Mononuclear cell (primary cell): ENCODE results near the gene RNF43. TPM values are rescaled to one million over a fixed set of nuclear protein-coding genes. Genes with fewer than 3 reads are reported as not detected.

Source experiments
- H3K27me3 ChIP-seq: 2 replicates; pipeline ENCODE4 v1.6.0; 2011; ENCODE audit warnings: low read length, control low read depth; ENCODE audit not compliant: insufficient read depth
- H3K4me1 ChIP-seq: 2 replicates; pipeline ENCODE4 v1.5.1; 2011; ENCODE audit warnings: mild to moderate bottlenecking, low read length, control low read depth; ENCODE audit not compliant: insufficient read depth
- H3K4me3 ChIP-seq: 2 replicates; pipeline ENCODE4 v1.5.1; 2011; ENCODE audit warnings: mild to moderate bottlenecking, low read length, moderate library complexity
- H3K9me3 ChIP-seq: 2 replicates; pipeline ENCODE4 v1.5.1; 2011; ENCODE audit warnings: low read depth, mild to moderate bottlenecking, control low read depth, low read length
- total RNA-seq: library from RNA; depleted of rRNA; stranded (reverse); fragments of >200 nt; gene quantifications from one replicate; pipeline ENCODE4 v1.2.3, GENCODE V29; 2012

Gene RNF43
- total RNA-seq, 1 donor, result 0.42 TPM

DNA sequence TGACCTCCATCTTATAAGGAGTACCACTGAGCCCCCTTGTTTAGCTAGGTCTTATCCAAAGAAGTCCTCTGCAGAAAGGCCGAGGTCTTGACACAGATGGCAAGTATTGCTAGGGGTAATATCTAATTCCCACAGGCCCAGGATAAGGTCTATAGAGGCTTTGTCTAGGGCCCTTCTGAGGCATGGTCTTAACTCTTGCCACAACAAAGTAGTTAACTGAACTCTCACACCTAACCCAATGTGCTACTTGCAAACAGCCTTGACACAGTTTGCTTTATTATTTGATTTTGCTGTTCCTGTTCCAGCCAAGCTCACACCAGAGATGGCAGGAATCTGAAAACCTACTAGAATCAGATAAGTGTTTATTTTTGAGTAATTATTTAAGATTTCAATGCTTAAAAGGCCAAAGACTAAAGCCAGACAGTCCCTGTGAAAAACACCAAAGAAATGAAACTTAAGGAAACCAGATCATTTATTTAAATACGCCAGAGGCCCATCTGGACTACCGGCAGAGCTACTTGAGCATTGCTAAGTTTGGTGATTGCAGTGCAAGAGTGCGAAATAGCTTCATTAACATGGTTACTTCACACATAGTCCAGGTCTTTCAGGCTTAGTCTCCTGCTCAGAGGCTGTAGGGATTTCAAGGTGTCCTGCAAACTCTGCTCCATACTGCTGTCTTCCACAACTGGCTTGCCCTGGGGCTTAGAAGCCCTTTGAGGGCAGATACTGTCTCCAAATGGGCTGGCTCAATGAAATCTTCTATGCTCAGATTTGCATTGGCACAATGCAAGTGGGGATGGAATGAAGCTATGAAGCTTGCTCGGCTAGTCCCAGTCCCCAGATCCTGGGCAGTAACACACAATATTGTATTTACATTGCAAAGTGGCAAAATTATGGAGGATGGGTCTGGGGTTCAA, 36.9 kb downstream of the RNF43 start:
- Histone ChIP-seq H3K4me3 (no peak overlapping the region), H3K4me1 (peaks cover 47% of the 10 kb centered on the region), H3K9me3 (no peaks in the 10 kb centered on the region), H3K27me3 (no peaks in the 10 kb centered on the region)

DNA sequence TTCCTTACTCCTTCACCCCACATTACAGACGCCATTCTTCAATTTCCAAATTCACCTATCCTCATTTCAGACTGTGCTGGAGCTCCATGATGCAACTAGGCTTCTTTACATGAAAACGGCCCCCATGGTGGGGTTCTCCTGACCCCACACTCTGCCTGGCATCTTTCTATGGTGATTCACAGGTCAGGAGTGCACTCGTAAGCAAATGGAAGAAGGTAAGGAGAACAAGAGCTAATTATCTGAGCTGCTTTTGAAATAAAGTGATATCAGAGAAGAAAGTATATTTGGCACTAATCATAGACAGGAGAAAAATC, 37.9 kb downstream of the RNF43 start:
- Histone ChIP-seq H3K4me1 (peaks cover 53% of the 10 kb centered on the region), H3K9me3 (no peaks in the 10 kb centered on the region), H3K4me3 (no peak overlapping the region), H3K27me3 (no peaks in the 10 kb centered on the region)

DNA sequence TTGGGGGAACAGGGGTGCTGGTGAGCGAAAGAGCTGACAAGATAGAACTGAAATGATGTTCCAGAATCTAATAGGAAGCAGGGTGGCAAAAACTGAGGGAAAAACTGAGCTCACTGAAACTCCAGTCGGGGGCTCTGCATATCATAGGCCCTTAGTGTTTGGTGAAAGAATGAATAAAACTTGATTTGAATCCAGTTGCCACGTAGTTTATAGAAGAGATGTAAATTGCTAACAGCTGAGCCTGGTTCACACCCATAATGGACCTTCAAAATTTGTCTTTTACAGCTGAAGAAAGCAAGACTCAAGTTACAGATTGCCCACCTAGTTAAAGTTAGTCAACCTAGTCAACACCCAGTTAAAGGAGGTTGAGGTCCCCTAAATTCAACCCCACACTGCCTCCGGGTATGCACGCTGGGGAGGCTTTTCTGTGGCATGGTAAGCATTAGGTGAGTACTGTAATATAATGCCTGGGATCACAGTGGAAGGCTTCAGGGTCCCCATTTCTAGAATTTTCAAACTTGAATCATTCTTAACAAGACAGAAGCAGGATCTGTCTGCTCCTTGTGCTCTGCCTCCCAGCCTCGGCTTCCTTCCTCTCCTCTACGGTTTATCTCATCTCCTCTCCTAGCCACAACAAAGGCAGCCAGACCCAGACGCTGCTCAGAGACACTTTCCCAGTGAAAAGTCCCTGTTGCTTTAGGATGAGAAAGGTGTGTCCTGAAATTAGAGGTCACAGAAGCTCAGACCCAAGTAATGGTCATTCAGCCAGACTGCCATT, 38.4 kb downstream of the RNF43 start:
- Histone ChIP-seq H3K9me3 (no peaks in the 10 kb centered on the region), H3K27me3 (no peaks in the 10 kb centered on the region), H3K4me1 (peaks cover 53% of the 10 kb centered on the region), H3K4me3 (no peak overlapping the region)

DNA sequence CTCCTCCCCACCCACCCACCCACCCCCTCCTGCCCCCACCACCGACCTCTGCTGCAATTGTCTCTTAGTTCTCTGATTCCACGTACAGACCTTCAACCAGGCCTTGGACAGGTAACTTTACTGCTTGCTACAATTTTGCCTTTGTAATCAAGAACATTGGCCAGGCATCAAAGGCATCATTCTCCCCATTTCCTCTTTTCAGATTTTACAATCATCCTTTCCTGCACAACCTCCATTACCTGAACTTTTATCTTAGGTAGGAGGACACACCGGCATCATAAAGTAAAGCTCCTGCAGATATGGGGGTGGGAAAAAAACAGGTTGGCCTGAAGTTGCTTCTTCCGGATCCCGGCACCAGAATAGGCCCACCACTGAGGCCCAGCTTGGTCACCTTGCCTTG, 39.7 kb downstream of the RNF43 start:
- Histone ChIP-seq H3K27me3 (no peaks in the 10 kb centered on the region), H3K4me1 (peaks cover 49% of the 10 kb centered on the region), H3K4me3 (no peak overlapping the region), H3K9me3 (no peaks in the 10 kb centered on the region)

DNA sequence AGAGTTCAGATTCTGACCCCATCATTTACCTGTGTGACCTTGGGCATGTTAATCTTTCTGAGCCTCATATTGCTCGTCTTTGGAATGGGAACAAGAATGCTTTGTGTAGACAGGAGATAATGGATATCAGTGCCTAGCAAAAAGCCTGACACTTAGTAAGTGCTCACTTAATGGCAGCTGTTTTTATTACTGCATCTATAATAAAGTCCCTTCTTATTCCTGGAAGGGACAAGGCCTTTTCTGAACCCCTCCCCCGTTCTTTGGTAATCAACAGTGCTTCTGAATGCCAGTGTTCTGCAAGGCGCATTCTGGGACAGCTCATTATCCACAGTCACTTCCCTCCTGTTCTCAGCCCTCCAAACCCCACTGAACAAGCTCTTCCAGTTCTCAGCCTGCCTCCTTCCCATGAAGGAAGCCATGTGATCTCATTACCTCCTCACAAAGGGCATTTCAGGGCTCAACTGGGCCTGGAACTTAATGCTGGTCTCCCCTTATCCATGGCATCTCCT, 40.2 kb downstream of the RNF43 start:
- Histone ChIP-seq H3K9me3 (no peaks in the 10 kb centered on the region), H3K4me1 (peaks cover 46% of the 10 kb centered on the region), H3K27me3 (no peaks in the 10 kb centered on the region), H3K4me3 (no peak overlapping the region)

DNA sequence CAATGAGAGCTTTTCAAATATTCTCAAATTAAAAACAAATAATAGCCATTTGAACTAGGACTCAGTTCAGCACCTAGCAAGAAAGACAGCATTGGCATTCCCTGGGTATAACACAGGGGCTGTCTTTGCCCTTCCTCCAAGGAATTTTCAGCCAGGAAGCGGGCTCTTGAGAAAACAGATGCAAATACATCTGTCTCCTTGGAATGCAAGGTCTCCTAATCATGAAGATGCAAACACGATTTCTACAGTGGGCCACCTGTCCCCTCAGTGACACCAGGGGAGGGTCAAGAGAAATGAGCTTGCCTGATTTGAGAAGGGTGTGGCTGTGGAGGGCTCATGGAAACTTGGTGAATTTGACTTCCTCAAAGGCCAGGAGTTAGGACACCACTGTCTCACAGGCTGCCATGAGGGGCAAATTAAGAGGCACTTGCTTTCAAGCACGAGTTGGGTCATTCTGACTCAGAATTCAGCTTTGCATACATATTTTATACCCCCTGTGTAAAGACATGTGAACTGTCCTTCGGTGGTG, 40.8 kb downstream of the RNF43 start:
- Histone ChIP-seq H3K4me1 (peaks cover 41% of the 10 kb centered on the region), H3K27me3 (no peaks in the 10 kb centered on the region), H3K9me3 (no peaks in the 10 kb centered on the region), H3K4me3 (no peak overlapping the region)

DNA sequence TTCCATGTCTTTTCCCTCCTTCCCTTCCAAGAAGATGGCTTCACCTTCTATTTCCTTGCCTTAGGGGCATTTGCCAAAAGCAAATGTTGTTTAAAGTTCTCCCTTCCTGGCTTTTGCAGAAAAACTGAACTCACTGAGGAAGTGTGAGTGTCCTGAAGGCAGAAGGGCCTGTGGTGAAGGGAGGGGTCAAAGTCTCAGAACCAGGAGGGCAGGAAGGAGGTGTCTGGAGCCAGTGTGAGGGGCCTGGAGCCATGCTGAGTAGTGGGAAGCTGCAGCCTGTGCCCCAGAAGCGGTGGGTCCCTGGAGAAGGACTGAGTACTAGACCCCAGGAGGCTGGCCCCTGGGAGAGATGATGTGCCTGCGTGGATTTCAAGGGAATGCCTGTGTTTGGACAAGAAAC, 41.5 kb downstream of the RNF43 start:
- Histone ChIP-seq H3K9me3 (no peaks in the 10 kb centered on the region), H3K4me3 (no peak overlapping the region), H3K27me3 (no peaks in the 10 kb centered on the region)

DNA sequence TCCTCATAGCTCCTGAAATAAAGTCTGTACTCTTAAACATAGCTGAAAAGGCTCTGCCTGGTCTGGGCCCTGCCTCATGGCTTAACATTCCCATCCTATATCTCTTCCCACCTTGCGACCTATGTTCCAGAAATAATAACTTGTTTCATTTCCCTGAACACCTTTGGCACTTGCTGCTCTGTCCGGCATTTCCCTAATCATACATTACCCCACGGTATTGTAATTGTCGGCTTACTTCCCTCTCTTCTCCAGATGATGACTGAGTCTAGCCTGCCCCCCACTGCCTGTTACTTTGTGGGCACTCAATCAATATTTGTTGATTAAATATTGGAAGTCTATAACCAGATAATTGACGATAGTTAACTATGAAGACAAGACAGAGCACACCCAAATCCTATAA, 42.1 kb downstream of the RNF43 start:
- Histone ChIP-seq H3K9me3 (no peaks in the 10 kb centered on the region), H3K4me1 (peaks cover 42% of the 10 kb centered on the region)

More for the DNA sequence above, 41.5 kb downstream of the RNF43 start:
- peaks cover 40% of the 10 kb centered on the region for H3K4me1 ChIP-seq

DNA sequence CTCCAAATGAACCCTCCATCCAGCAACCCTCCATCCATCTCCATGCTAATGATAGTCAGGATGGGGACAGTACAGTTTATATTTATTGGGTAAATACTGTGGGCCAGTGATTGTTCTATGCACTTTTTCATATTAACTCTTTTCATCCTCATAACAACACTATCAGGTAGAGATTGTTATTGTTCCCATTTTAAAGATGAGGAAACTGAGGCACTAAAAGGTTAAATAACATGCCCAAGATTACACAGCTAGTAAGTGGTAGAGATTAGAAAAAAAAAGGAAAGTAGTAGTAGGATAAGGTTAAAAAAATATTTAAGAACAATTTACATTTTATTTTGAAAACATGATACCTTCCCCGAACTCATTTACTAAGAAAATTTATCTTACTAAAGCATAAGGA, 43.4 kb downstream of the RNF43 start:
- no peaks in the 10 kb centered on the region for H3K9me3 ChIP-seq
- no peak overlapping the region for H3K4me3 ChIP-seq
- no peaks in the 10 kb centered on the region for H3K27me3 ChIP-seq
- peaks cover 40% of the 10 kb centered on the region for H3K4me1 ChIP-seq

More for the DNA sequence above, 42.1 kb downstream of the RNF43 start:
- Histone ChIP-seq H3K27me3 (no peaks in the 10 kb centered on the region), H3K4me3 (no peak overlapping the region)

DNA sequence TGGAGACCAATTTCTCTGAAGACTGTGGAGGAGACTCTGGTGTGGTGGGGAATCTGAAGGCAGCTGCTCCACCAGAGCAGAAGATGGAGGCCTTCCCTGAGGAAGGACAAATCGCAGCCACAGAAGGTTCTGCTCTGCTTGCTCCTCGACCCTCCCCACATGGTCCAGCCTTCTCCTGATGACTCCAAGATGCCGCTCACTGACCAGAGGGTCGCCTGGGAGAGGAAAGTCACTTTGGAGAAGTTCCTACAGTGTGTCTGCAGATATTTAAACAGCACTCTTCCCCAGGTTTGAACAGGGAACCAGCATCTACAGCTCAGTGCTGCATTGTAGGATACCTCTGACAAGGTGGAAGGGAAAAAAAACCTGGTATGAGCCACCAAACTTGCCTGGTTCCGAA, 44.3 kb downstream of the RNF43 start:
- no peak overlapping the region for H3K4me3 ChIP-seq

DNA sequence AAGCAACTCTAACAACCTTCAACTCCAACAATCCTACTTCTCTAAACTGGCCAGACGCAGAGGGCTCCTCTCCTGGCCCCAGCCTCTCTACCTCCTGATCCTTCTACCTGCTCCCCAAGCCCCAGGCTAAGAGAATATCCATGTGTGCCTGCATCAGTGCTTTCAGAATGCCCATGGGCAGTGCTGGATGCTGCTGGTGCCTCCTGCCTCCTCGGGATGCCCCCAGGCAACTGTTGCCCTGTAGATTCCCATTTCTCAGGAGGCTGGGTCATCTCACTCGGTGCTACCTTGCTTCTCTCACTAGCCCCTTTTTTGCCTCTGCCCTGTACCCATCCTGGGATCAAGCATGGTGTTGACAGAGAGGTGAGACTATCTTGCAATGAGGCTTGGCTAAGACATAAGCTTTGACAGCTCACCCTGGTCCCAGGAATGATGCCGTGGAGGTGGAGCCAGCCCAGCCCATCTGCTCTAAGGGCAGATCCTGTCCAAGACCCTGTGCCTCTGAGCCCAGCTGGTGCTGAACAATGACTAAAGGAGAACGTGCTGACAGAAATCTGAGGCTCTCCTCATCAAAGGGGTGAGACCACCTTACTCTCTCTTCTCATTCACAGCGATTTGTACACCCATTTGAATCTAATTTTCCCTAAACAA, 45.9 kb downstream of the RNF43 start:
- Histone ChIP-seq H3K4me3 (no peak overlapping the region), H3K27me3 (no peaks in the 10 kb centered on the region), H3K9me3 (no peaks in the 10 kb centered on the region), H3K4me1 (peaks cover 27% of the 10 kb centered on the region)

More for the DNA sequence above, 44.3 kb downstream of the RNF43 start:
- H3K27me3 ChIP-seq, result no peaks in the 10 kb centered on the region
- H3K9me3 ChIP-seq, result no peaks in the 10 kb centered on the region
- peaks cover 35% of the 10 kb centered on the region for H3K4me1 ChIP-seq

DNA sequence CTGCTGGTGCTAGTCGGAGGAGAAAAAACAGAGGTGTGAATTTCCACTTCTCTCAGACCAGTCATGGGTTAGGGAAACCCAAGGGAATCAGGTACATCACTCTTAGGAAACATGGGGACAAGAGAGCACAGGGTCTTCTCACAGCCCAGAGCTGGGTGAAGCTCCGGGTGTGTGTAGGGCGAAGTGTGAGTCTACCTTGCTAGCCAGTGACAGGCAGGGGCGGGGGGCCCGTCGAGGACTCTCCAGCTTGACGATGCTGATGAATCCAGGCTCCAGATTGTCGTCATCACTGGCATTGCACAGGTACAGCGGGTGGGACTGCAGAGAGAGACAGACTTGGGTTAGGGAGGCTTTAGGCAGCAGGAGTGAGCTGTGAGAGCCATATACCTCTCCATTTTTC, 46.6 kb downstream of the RNF43 start:
- Histone ChIP-seq H3K27me3 (no peaks in the 10 kb centered on the region), H3K4me1 (peaks cover 26% of the 10 kb centered on the region), H3K9me3 (no peaks in the 10 kb centered on the region), H3K4me3 (no peak overlapping the region)

DNA sequence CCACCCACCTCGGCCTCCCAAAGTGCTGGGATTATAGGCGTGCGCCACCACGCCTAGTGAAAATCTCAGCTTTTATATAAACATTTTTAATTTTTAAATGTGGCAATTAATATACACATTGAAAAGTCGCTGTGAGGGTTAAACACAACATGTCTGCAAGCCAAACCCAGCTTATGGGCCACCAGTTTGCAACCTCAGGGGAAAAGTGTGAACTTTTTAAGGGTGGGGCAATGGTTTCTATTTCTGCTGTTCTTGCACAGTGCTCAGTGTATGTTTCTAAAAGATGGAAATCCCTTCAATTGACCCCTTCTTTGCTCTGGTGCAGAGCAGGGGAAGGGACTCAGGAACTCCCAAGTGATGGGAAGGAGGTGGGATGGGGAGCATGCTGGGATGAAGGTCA, 47.0 kb downstream of the RNF43 start:
- H3K9me3 ChIP-seq, result no peaks in the 10 kb centered on the region
- no peak overlapping the region for H3K4me3 ChIP-seq
- H3K4me1 ChIP-seq, result peaks cover 25% of the 10 kb centered on the region
- no peaks in the 10 kb centered on the region for H3K27me3 ChIP-seq

DNA sequence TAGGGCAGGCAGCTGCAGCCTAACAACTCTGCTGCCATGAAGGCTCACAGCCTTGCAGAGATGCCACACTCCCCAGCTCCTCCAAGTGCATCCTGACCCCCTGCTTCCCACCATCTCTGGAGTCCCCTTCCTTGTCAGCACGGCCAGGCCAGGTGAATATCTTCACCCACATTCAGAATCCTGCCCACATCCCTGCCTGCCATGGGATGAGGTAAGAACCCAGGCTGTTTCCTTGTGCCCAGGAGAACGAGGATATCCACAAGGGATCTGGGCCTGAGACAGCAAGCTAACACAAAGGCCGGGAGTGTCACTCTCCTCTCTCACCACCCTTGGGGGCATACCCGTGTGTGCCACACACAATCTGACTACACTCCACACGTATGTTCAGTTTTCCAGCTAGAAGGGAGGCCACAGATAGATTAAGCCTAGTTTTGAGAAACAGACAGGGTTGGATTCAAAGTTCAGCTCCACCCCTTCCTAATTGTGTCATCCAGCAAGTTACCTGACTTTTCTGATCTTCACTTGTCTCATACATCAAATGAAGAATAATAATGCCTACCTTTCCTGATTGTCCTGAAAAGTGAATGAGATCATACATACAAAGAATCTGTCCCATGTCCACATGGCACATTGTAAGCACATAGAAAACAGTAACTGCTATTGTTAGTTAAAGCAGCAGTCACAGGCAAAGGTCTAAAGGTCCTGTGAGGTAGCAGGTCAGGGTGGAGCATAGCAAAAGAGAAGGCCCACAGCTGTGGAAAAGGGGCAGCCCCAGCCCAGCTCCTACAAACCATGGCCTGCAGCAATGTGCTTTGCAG, 47.9 kb downstream of the RNF43 start:
- H3K9me3 ChIP-seq, result no peaks in the 10 kb centered on the region
- no peaks in the 10 kb centered on the region for H3K27me3 ChIP-seq
- no peak overlapping the region for H3K4me3 ChIP-seq
- H3K4me1 ChIP-seq, result peaks cover 20% of the 10 kb centered on the region
